Activated CD4-positive, alpha-beta T cell treated with anti-CD3 and anti-CD28 coated beads, Interleukin-2, amount 50 U/mL, for 16 hours (primary cell): ENCODE data around the gene AMBP.
A peak's percentile ranks its signal among the peaks of the same experiment; 100 is the strongest.

Source experiments
- DNase-seq: peaks from one replicate; pipeline ENCODE4 v3.0.0-alpha.2; 2020

Gene AMBP

DNA sequence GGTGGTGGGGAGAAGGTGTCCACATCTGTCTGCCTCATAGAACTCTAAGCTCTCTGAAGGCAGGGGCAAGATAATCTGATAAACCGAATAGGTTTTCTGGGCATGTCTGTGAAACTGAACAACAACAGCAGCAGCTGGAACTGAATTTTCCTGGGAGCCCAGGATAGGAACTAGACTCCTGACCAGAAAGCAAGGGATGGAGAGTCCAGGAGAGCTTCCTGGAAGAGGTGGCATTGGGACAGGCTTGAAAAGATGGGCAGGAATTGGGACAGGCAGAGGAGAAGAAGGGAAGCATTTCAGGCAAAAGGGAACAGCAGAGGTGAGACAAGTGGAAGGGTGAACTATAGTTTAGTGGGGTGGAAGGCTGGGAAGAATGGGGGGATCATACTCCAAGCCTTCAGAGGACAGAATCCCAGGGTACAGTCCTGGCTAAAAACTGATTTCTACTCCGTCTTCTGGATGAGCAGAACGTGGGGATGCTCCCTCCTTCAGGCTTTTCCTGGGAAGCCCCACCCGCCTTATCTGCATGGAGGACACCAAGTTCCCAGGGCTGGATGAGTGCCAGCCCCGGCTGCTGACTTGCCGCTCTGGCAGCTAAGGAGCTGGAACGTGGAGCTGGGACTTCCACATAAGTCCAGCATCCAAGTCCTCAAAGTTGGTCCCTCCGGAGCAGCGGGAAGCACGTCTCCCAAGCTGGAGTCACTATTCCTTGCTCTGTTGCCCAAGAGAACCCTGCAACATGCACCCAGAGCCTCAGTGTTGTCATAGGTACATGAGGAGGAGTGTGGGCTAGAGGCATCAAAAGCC is 34.9 kb upstream of the AMBP start:
- DNase-seq: no peak

DNA sequence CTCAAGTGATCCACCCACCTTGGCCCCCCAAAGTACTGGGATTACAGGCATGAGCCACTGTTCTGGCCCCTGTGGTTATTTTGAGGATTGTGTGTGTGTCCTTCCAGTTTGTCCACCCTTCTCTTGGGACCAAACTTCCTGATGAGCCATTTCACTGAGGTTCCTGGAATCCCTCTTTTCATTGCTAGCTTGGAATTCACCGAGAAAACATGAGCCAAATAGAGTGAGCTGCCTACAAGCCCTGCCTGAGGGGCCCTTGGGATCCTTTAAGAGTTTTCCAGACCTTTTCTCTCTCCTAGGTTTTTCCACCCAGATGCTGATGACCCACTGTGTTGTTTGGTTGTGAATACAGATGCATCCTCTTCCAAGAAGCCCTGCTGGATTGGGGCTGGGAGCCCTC is 34.2 kb upstream of the AMBP start:
- no peak for DNase-seq

DNA sequence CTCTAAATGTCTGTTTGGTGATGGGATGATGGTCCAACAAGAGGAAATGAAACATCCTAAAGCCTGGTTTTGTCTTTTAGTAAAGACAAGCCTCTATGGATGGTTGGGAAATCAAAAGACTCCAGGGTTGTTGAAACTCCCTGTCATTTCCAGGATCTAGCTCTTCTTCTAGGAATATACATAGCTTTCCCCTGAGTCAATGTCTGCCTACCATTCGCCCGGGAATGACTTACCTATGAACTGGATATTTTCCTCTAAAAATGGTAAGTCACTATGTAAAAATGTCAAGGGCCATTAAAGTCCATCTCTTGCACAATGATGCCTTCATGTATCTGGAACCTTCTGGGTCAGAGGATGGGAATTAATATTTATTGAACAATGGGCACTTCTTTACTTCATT is 32.1 kb upstream of the AMBP start:
- DNase-seq: no peak

- no peak for DNase-seq
Observed at GRCh38 chr9:114109124-114109523, 31.0 kb upstream of the AMBP start.

DNA sequence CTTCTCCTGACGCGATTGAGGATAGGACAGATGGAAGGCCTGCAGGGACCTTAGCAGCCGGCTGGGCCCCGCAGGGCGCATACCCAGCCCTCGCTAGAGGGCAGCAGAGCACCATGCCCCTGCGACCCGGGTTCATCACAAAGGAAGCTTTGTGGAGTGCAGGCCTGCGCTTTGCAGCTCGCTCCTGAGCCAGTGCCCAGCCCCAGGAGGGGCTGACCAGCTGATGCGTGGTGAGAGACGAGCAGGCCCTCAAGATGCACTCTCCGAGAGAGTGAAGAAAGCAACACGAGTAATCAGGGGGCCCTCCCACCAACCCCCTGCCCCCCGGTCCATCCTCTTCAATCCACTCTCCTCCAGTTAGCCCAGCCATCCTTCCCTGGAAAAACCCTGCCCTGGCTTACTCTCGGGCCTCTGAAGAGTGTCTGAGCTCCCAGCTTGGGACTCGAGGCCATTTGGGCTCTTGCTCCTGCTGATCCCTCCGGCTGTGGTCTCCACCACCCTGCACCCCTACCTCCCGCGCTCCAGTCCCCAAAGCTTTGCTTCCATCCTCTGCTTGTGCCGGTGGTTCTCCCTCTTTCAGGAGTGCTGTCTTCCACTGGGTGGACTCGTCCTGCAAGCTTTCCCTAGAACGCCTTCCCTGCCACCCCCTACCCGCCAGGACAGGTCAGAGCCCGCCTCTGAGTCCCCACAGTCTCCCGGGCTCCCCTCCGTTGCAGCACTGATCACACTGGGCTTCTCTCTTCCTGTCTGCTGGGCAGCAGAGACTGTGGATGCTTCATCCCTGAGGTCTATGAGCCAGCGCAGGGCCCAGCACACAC is 30.1 kb upstream of the AMBP start:
- peak; percentile 68 for DNase-seq

DNA sequence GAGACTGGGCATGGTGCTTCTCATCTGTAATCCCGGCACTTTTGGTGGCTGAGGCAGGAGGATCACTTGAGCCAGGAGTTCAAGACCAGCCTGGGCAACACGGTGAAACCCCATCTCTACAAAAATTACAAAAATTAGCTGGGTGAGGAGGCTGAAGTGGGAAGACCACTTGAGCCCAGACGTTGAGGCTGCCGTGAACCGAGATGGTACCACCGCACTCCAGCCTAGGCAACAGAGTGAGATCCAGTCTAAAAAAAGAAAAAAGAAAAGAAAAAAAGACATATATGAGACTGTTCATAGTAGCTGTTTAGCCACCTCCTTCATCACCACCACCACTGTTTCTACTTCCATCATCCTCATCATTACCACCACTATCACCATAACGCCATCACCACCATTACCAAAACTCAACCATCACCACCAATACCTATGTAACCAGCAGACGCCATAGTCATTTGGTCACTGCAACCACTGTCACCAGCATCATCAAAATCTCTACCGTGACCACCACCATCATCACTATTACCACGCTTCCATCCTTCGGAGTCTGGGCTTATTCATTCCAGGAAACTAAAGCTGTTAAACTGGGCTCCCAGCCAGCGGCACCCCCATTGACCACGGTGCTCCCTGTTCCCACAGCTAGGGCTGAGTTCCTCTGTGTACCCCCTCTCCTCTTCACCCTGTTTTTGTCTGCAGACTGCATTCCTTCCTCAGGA is 29.3 kb upstream of the AMBP start:
- DNase-seq: no peak

- DNase-seq: no peak
Observed at GRCh38 chr9:114105236-114105635, 27.1 kb upstream of the AMBP start.

GRCh38 chr9:114102484-114102883 is 24.4 kb upstream of the AMBP start:
- DNase-seq: no peak

- no peak for DNase-seq
Observed at GRCh38 chr9:114100536-114100935, 22.4 kb upstream of the AMBP start.

- DNase-seq: no peak
Observed at GRCh38 chr9:114099669-114100270, 21.7 kb upstream of the AMBP start.

- DNase-seq: no peak
Observed at GRCh38 chr9:114098936-114099668, 21.0 kb upstream of the AMBP start, which contains the start of gene KIF12. Gene KIF12 (minus strand): TSS chr9:114099292. CDS start chr9:114099276, 16 bp downstream.

DNA sequence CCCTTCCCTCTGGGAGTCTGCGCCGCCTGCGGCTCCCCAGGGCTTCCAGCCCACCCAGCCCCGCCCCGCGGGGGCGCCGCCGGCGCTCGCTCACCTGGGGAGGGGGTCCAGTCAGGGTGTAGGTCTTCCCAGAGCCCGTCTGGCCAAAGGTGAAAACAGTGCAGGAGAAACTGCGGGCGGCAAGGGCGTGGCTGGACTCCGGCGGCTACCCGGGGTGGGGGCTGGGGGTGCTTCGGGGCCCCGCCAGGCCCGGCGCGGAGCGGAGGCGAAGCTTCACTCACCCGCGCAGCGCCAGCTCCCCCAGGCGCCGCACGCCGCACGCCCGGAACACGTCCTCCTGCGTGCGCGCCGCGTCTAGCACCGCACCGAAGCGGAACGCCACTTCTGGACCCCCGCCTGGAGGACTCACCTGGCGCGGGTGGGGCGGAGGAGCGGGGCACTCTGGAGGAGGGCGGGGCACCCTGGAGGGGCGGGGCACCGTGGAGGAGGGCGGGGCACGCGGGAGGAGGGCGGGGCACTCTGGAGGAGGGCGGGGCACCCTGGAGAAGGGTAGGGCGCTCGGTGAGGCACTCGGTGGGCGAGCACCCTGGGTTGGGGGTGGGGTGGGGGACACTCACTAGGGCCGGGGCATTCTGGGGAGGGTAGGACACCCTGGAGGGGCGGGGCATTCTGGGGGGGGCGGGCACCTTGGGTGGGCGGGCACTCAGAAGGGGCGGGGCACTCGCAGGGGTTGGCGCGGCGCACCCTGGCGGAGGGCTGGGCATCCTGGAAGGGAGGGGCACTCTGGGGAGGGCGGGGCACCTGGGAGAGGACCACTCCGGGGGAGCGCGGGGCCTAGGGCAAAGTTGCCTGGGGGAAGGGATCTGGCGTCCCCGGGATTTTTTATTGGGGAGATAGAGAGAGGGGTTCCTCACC is 20.2 kb upstream of the AMBP start:
- no peak for DNase-seq

GRCh38 chr9:114097613-114098020 is 19.5 kb upstream of the AMBP start:
- DNase-seq: no peak

GRCh38 chr9:114096866-114097612 is 18.9 kb upstream of the AMBP start:
- DNase-seq: no peak

GRCh38 chr9:114096041-114096511 is 18.0 kb upstream of the AMBP start:
- no peak for DNase-seq

- DNase-seq: no peak
Observed at GRCh38 chr9:114094971-114095370, 16.9 kb upstream of the AMBP start.

DNA sequence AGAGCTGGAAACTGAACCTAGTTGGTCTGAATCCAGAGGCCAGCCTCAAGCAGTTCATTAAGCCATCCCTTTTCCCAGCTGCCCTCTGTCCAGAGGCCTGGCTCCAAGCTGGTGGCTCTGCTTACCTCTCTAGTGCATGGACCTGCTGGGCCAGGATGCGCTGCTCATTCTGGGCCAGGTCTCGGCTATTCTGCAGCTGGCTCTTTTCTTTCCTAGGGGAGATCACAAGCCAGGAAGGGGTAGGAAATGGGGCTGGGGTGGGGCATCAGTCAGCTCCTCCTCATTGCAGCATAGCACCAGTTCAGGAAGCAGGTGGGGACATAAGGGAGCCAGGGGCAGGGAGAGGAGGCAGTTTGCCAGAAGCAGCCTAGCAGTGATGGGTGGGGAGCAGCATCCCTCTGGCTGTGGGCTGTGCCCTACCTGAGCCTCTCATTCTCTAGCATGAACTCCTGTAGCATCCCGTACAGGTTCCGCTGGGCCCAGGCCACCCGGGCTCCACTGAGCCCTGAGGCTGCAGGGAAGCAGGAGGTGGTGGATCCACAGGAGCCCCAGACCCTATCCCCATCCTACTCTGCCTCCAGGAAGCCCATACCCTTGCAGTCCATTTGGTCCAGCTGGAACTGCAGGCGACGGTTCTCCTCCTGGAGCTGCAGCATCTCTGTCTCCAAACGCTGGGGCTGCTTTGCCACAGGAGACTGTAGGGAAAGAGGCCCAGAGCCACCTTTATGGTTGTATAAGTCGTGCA is 15.8 kb upstream of the AMBP start:
- no peak for DNase-seq

DNA sequence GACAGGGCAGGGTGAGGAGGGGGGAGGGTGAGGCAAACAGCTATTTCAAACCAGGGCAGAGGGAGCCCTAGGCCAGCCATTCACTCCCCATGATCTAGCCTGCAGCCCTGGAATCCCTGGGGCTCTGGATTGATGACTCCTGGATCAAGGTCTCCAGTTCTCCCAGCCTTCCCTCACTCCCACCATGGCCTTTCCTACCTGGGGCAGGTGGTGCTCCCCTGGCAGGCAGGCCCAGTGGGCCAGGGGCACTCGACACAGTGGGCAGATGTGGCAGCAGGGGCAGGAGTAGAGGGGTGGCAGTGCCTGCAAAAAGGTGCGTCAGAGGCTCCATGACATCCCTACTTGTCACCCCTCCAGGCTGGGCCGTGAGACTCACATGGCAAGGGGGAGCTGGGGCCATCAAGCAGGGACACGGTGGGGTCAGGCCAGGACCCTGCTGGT is 15.0 kb upstream of the AMBP start:
- DNase-seq: no peak

GRCh38 chr9:114092336-114092735 is 14.2 kb upstream of the AMBP start:
- no peak for DNase-seq
